ENCODE data around the gene C19orf53.
A peak's percentile ranks its signal among the peaks of the same experiment; 100 is the strongest.

Gene C19orf53

DNA sequence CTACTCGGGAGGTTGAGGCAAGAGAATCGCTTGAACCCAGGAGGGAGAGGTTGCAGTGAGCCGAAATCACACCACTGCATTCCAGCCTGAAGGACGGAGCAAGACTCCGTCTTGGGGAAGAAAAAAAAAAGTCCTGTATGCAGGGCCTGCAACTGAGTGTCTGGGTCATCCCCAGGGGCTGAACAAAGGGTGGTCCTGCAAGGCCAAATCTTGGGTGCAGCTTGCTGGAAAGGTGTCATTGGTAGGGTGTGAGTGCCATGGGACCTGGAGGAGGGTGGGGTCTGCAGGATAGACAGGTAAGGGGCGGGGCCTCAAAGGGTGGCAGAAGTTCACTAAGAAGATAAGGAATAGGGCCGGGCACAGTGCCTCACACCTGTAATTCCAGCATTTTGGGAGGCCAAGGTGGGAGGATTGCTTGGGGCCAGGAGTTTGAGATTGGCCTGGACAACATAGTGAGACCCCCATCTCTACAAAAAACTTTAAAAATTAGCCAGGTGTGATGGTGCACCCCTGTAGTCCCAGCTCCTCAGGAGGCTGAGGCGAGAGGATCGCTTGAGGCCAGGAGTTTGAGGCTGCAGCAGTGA is 52.5 kb downstream of the C19orf53 start:
- no peak for DNase-seq (ENCODE audit: low spot score)

GRCh38 chr19:13827656-13828055 is 53.4 kb downstream of the C19orf53 start:
- DNase-seq (ENCODE audit: low spot score) = peak; percentile 46
